ENCODE measurements around the gene DDB1.

Gene DDB1

DNA sequence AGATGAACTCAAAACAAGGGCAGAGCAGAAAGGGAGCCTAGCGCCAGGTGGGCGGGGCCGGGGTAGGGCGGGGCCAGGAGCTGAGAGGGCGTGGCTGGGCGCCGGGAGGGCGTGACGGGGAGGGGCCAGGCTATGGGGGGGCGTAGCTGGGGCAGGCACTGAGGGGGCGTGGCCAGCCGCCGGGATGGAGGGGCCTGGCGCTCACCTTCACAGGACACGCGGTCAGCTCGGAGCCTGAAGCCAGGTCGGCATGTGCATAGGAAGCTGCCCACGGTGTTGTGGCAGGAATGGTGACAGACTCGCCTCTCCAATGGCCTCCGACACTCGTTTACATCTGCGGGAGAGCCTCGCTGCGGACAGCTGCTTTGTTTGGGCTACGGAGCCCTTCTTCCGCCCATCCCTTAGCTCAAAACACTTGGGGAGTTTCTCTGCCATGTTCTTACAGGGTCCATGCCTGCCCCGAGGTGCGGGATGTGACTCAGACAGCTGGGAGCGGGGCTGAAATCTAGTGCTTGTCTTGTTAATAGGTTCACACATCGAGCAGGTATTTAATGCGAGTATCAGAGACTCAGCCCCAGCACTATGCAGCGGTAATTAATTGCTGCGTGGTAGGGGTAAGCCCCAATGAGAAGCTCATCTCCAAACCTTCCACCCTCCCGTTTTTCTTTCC lies 51.2 kb downstream of the DDB1 start:
- Mint-ChIP-seq H3K27ac (no peak overlapping the region), H3K4me1 (no peaks in the 10 kb centered on the region), H3K36me3 (ENCODE audit: low read depth) (peaks cover 46% of the 10 kb centered on the region), H3K27me3 (no peaks in the 10 kb centered on the region), H3K4me3 (no peak overlapping the region), H3K9me3 (no peaks in the 10 kb centered on the region)
- DNase-seq, result peak; percentile 60
- no peak for ATAC-seq

DNA sequence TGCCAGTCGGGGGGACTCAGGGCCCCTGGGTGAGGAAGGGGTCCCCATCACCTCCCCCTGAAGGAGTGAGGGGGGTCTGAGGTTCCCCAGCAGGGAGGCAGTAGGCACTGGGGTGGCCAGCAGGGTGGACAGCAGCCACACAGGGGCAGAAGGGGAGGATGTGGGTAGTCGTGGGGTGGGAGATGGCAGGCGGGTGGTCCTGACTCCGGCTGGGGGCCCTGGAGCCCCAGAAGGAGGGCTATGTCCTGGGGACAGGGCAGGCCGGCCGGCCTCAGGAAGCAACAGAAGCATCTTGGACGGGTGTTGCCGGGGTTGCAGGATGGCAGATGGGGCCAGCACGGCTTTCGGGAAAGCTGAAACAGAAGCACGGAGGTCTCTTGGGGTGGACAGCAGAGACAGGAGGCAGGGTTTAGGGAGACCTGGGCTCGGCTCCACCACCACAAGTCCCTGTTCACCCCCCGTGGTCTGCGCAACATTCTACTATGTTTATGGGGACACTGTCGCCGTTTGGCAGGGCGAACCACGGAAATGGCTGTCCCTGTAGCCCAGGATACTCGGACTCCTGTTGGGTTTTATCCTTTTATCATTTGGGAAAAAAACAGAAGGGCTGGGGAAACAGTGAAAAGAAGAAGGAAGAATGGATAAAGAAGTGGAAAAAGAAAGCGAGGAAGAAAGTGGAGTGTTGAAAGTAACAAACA lies 51.9 kb downstream of the DDB1 start:
- no peaks in the 10 kb centered on the region for H3K27me3 Mint-ChIP-seq
- H3K4me1 Mint-ChIP-seq, result no peaks in the 10 kb centered on the region
- no peak overlapping the region for H3K27ac Mint-ChIP-seq
- H3K9me3 Mint-ChIP-seq, result no peaks in the 10 kb centered on the region
- ATAC-seq, result peak; percentile 22
- peaks cover 44% of the 10 kb centered on the region for H3K36me3 Mint-ChIP-seq (ENCODE audit: low read depth)
- no peak for DNase-seq
- H3K4me3 Mint-ChIP-seq, result no peak overlapping the region

DNA sequence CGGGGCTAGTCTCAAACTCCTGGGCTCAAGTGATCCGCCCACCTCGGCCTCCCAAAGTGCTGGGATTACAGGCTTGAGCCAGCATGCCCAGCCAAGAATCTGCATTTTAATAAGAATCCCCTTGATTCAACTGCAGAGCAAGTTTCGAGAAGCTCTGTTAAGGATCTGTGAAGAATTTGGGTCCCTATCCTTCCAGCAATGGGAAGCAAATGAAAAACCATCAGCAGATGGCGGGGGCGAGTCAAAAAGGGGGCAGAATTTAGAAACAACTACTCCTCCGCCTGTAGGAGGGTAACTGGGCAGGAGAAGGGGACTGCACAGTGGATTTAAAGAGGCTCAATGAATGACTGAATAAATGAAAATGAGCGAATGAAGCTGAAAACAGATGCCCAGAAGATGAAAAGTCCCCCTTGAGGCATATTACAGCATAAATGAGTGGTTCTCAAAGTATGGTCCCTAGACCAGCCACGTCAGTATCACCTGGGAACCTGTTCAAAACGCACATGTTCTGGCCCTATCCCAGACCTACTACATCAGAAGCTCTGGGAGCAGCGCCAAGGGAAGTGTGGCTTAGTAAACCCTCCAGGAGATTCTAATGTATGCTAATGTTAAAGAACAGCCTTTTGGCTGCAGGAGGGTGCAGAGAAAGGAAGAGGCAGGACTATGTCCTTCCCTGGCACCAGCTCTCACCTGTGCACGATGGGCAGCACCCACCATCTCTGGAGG lies 52.8 kb downstream of the DDB1 start:
- no peak for ATAC-seq
- no peaks in the 10 kb centered on the region for H3K9me3 Mint-ChIP-seq
- no peaks in the 10 kb centered on the region for H3K4me1 Mint-ChIP-seq
- no peak for DNase-seq
- no peak overlapping the region for H3K27ac Mint-ChIP-seq
- H3K4me3 Mint-ChIP-seq, result no peak overlapping the region
- H3K27me3 Mint-ChIP-seq, result no peaks in the 10 kb centered on the region
- peaks cover 36% of the 10 kb centered on the region for H3K36me3 Mint-ChIP-seq (ENCODE audit: low read depth)

DNA sequence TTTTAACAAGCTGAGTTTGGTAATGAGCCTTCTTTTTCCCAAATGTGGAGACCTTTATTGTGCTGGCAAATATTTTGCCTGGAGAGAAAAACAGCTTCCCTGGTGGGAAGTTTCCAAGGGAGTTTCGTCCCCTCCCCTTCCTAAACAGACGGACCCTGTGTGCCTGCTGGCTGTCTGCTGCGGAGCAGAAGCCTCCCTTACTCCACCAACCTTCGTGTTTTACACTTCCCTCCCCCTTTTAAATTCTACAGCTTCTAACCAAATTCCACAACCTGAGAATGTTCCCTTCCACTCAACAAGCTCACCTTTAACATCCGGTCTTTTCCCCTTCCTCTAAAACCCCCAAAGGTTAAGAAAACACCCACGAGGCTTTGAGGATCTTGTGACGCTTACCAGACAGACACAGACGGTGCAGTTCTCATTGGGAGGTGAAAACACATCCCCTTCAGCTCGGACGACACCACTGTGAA lies 54.9 kb downstream of the DDB1 start:
- no peak overlapping the region for H3K4me3 Mint-ChIP-seq
- no peaks in the 10 kb centered on the region for H3K27me3 Mint-ChIP-seq
- H3K4me1 Mint-ChIP-seq, result no peaks in the 10 kb centered on the region
- H3K27ac Mint-ChIP-seq, result no peak overlapping the region
- ATAC-seq, result no peak
- DNase-seq, result no peak
- H3K9me3 Mint-ChIP-seq, result no peaks in the 10 kb centered on the region
- peaks cover 24% of the 10 kb centered on the region for H3K36me3 Mint-ChIP-seq (ENCODE audit: low read depth)

DNA sequence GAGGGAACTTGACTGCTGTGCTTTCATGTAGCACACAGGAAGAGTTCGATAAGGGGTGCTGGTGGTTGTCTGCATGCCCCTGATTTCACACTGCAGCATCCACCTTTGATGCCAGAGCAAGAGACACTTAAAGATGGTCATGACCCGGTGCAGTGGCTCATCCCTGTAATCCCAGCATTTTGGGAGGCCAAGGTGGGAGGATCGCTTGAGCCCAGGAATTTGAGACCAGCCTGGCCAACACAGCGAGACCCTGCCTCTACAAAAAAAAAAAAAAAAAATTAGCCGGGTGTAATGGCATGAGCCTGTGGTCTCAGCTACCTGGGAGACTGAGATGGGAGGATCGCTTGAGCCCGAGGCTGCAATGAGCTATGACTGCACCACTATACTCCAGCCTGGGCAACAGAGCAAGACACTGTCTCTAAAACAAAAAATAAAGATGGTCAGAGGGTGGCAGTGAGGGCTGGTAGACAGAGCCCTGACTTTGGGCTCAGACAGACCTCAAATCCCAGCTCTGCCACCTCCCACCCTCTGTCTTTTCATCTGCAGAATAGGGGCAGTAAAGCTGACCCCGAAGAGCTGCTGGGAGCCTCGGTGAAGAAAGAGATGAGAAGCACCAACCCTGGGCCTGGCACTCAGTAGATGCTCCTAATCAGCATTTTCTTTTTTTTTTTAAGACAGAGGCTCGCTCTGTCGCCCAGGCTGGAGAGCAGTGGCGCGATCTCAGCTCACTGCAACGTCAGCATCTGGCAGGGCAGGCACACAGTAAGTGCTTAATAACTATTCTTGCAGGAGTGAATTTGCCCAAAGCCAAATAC lies 55.5 kb downstream of the DDB1 start:
- no peak for DNase-seq
- no peaks in the 10 kb centered on the region for H3K9me3 Mint-ChIP-seq
- no peak overlapping the region for H3K27ac Mint-ChIP-seq
- no peaks in the 10 kb centered on the region for H3K4me1 Mint-ChIP-seq
- H3K36me3 Mint-ChIP-seq (ENCODE audit: low read depth), result peaks cover 21% of the 10 kb centered on the region
- no peak for ATAC-seq
- no peak overlapping the region for H3K4me3 Mint-ChIP-seq
- H3K27me3 Mint-ChIP-seq, result no peaks in the 10 kb centered on the region

DNA sequence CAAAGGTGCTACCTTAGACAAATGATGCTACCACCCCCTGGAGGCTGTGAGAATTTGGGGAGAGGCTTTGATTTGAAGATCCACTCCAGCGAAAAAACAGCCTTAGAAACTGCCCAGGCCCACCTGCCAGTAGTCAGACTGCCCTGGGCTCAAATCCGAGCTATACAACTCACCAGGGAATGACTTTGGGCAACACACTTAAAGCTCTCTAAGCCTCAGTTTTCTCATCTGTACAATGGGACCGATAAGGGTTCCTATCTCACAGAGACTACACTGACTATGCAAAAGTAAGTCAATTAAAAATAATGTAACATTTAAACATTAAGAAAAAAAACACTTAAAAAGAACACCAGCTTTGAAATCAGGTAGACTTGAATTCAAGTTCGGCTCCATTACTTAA lies 57.7 kb downstream of the DDB1 start:
- DNase-seq, result no peak
- Mint-ChIP-seq H3K36me3 (ENCODE audit: low read depth) (peaks cover 11% of the 10 kb centered on the region), H3K27ac (no peak overlapping the region), H3K4me3 (no peak overlapping the region), H3K4me1 (no peaks in the 10 kb centered on the region), H3K9me3 (no peaks in the 10 kb centered on the region), H3K27me3 (no peaks in the 10 kb centered on the region)
- ATAC-seq, result no peak

DNA sequence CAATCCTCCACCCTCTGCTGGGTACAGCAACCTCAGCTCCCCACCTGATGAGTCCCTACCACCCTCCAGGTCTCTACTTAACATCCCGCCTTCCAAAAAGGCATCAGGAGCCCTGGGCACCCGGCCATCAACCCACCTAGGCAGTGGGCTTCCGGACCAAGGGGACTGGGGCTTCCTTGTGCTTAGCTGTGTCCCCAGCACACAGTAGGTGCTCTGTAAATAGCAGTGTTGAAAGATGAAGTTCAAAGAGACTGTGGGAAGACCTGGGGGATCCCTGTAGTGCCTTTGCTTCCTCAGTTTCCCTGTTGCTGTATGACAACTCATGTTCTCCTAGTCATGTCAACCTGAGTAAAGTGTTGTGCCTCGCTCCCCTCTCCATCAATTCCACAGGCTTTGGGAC lies 58.8 kb downstream of the DDB1 start:
- Mint-ChIP-seq H3K4me3 (no peak overlapping the region), H3K27ac (no peak overlapping the region), H3K36me3 (ENCODE audit: low read depth) (peaks cover 10% of the 10 kb centered on the region), H3K27me3 (no peaks in the 10 kb centered on the region), H3K9me3 (no peaks in the 10 kb centered on the region), H3K4me1 (no peaks in the 10 kb centered on the region)
- DNase-seq, result no peak
- ATAC-seq, result no peak

DNA sequence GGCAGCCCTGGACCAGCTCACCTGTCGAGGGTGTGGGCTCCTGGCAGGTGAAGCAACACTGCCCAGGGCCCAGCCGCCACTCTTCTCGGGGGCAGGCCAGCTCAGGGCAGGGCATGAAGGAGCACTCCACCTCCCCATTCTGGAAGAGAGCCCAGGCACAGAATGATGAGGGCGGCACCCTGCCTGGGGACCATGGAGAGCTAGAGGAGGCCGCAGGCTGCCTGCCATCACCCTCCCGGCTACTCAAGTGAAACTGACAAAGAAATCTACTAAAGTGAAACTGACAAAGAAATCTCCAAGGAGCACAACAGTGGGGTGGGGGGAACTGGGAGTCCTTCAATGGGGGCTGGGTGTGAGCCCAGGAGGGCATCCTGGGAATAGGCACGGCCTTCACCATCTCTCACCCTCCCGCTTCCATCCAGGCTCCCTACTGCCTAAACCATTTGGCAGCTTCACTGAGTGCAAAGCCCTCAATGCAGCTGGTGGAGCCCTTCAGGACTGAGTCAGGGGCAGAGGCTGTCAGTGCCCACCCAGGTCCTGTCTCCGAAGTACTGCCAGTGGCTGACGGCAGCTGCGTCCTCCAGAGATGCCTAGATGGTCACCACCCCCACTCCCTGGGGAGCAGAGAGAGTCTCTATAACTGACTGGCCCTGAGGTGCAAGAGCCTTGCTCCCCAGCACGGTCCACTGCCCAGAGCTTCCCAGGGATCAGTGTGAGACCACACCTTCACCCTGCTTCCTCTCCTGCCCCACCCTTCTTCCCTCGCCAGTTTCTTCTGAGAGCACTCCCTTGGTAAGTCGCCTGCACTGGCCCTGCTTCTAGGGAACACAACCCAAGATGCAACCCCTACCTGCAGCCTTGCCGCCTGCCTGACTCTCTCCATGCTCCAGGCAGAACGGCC lies 59.5 kb downstream of the DDB1 start:
- Mint-ChIP-seq H3K4me3 (no peak overlapping the region), H3K27ac (no peak overlapping the region), H3K36me3 (ENCODE audit: low read depth) (peaks cover 5% of the 10 kb centered on the region), H3K4me1 (no peaks in the 10 kb centered on the region), H3K9me3 (no peaks in the 10 kb centered on the region), H3K27me3 (no peaks in the 10 kb centered on the region)
- ATAC-seq (no peak), DNase-seq (no peak)

DNA sequence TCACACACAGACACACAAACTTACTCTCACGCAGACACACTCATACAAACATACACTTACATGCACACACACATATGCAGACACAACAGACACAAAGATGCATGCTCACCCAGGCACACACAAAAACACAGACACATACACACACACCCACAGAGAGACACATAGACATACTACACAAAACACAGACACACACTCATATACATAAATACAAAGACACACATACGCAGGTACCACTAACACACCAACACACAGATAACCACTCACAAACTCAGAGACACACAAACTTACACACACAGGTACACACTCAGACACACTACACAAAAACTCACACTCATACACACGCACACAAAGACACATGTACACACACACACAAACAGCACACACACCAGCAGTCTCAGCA lies 60.2 kb downstream of the DDB1 start:
- Mint-ChIP-seq H3K27ac (no peak overlapping the region), H3K4me1 (no peaks in the 10 kb centered on the region), H3K9me3 (no peaks in the 10 kb centered on the region), H3K27me3 (no peaks in the 10 kb centered on the region), H3K36me3 (ENCODE audit: low read depth) (peaks cover 5% of the 10 kb centered on the region), H3K4me3 (no peak overlapping the region)
- DNase-seq (no peak), ATAC-seq (no peak)

DNA sequence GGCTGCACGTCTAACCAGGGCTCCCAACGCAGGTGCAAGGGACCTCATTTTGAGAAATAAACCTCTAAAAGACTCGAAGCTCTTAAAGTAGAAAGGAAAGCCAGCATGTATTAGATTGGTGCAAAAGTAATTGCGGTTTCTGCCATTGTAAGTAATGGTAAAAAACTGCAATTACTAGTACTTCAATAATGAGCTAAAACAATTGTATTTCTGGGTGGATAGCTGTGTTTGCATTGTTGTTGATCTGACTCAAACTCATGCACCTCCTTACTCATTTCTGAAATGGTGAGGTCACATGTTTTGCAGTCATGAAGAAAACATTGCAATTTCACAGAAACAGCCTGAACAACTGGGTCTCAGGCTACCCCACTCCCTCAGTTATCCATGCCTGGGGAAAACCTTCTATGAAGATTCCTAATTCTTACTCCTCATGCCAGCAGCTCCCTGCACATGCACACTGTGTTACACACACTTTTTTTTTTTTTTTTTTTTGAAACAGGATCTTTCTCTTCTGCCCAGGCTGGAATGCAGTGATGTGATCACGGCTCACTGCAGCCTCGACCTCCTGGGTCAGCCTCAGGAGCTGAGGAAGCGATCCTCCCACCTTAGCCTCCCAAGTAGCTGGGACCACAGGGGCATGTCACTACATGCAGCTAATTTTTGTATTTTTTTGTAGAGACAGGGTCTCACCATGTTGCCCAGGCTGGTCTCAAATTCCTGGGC lies 62.4 kb downstream of the DDB1 start:
- peaks cover 5% of the 10 kb centered on the region for H3K36me3 Mint-ChIP-seq (ENCODE audit: low read depth)
- DNase-seq (no peak), ATAC-seq (no peak)
- H3K27ac Mint-ChIP-seq, result no peak overlapping the region
- no peaks in the 10 kb centered on the region for H3K9me3 Mint-ChIP-seq
- H3K4me1 Mint-ChIP-seq, result no peaks in the 10 kb centered on the region
- H3K27me3 Mint-ChIP-seq, result no peaks in the 10 kb centered on the region
- H3K4me3 Mint-ChIP-seq, result no peak overlapping the region

DNA sequence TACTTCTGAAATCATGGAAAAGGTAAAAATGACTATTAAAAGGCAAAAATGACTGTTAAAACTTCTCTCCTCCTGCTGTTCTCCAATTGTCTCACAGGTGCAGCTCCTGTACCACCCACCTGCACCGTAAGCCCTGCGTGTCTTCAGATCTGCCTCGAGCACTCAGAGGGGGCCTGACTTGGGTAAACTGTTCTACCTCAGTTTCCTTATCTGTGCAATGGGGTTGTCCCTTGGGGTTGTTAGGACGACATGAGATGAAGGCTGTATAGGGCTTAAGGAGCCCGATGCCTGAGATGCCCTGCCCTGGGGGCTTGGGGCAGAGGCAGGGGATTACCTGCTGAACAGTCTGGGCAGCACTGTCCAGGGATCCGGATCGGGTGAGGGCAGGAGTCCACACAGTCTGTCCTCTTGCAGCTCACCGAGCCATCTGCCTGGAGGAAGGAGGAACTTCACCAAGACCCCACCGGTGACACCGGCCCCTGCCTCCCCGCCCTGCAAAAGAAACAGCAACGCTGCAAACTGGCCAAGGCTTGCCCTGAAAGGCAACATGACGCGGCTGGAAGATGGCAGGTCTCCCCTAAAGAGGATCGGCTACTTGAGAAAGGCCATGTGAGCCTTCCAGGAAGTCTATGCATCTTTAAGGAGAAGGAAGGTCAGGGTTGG lies 64.2 kb downstream of the DDB1 start:
- Mint-ChIP-seq H3K27ac (no peak overlapping the region), H3K4me1 (no peaks in the 10 kb centered on the region), H3K4me3 (no peak overlapping the region), H3K27me3 (no peaks in the 10 kb centered on the region), H3K9me3 (no peaks in the 10 kb centered on the region), H3K36me3 (ENCODE audit: low read depth) (peaks cover 6% of the 10 kb centered on the region)
- ATAC-seq (no peak), DNase-seq (no peak)

DNA sequence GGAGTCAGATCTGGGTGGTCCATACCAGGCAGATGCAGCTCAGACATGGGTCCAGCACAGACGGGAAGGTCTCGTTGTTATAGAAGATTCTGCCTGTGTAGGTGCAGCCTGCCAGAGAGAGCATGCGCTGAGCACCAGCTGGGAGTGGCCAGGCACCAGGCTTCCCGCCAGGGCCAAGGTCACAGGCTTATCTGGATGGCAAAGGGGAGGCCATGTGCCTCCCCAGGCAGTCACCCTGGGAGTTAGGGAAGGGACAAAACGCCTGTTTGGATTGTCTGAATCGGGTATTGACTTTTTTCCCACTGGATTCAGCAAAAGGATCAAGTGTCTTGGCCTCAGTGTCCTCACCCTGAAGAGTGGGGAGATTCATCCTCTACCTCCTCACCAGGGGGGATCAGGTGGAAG lies 65.5 kb downstream of the DDB1 start:
- ATAC-seq, result no peak
- Mint-ChIP-seq H3K27ac (no peak overlapping the region), H3K4me1 (no peaks in the 10 kb centered on the region), H3K36me3 (ENCODE audit: low read depth) (peaks cover 8% of the 10 kb centered on the region), H3K27me3 (no peaks in the 10 kb centered on the region), H3K9me3 (no peaks in the 10 kb centered on the region), H3K4me3 (no peak overlapping the region)
- no peak for DNase-seq

DNA sequence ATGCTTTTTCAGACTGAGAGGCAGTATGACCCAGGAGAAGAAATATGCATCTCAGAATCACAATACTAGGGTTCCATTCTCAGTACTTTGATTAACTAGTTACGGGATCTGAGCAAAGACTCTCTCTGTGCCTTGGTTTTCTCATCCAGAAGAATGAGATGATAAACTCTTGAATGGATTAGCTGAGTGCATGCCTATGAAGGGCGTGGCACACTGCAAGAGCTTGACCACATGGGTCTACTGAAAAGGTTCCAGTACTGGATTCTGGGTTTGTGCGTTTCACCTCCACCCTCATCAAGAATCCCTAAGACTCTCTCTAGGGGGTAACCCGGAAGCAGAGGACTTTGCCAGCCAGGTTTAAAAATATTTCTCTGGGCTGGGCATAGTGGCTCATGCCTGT lies 66.3 kb downstream of the DDB1 start:
- H3K4me1 Mint-ChIP-seq, result no peaks in the 10 kb centered on the region
- ATAC-seq (no peak), DNase-seq (no peak)
- H3K27me3 Mint-ChIP-seq, result no peaks in the 10 kb centered on the region
- H3K36me3 Mint-ChIP-seq (ENCODE audit: low read depth), result peaks cover 8% of the 10 kb centered on the region
- H3K27ac Mint-ChIP-seq, result no peak overlapping the region
- H3K4me3 Mint-ChIP-seq, result no peak overlapping the region
- H3K9me3 Mint-ChIP-seq, result no peaks in the 10 kb centered on the region
